GM23248 (cell line): ENCODE data around the gene OPRL1.

Experiments used
- EZH2 ChIP-seq: fragments of 200-600 bp; sonication (generic); IDR thresholded peaks from 2 replicates; pipeline ENCODE4 v1.6.1; 2018; ENCODE audit warnings: antibody characterized with exemption, mild to moderate bottlenecking; ENCODE audit not compliant: insufficient read depth, poor library complexity, severe bottlenecking
- EZH2phosphoT487 ChIP-seq: fragments of 200-600 bp; sonication (generic); IDR thresholded peaks from 2 replicates; pipeline ENCODE4 v1.6.1; 2018; ENCODE audit warnings: antibody characterized with exemption, moderate library complexity, mild to moderate bottlenecking, low read depth; ENCODE audit not compliant: insufficient read depth

- TF ChIP-seq EZH2: no peak
- TF ChIP-seq EZH2phosphoT487: no peak
Measured at GRCh38 chr20:64062596-64063388, 17.1 kb upstream of the OPRL1 start, which contains the start of gene TCEA2.
